ENCODE results near the gene MAL. TPM values are rescaled to one million over a fixed set of nuclear protein-coding genes. Genes with fewer than 3 reads are reported as not detected.

The MAL gene
- total RNA-seq, 2 experiments from 2014 or later = 188 to 206 TPM

GRCh38 chr2:95009412-95009811 lies 16.1 kb upstream of the MAL start:
- Mint-ChIP-seq H3K4me3 (no peak overlapping the region), H3K27ac (no peak overlapping the region), H3K4me1 (ENCODE audit: low read depth) (peaks cover 20% of the 10 kb centered on the region), H3K27me3 (ENCODE audit: low read depth) (no peaks in the 10 kb centered on the region), H3K36me3 (ENCODE audit: low read depth) (no peaks in the 10 kb centered on the region), H3K9me3 (ENCODE audit: insufficient read depth) (no peaks in the 10 kb centered on the region)
- ATAC-seq (no peak), DNase-seq (no peak)
- POLR2A ChIA-PET = no interaction called here
- CTCF ChIA-PET = interaction anchor here (1.2 to 2.4 kb wide), 2 partner anchors 13 to 23 kb away, joined by 5 to 7 read pairs; no protein-coding TSS in a partner anchor

- ATAC-seq (no peak), DNase-seq (no peak)
- no peaks in the 10 kb centered on the region for H3K36me3 Mint-ChIP-seq (ENCODE audit: low read depth)
- H3K27ac Mint-ChIP-seq = no peak overlapping the region
- H3K4me1 Mint-ChIP-seq (ENCODE audit: low read depth) = peaks cover 21% of the 10 kb centered on the region
- no peaks in the 10 kb centered on the region for H3K27me3 Mint-ChIP-seq (ENCODE audit: low read depth)
- no peak overlapping the region for H3K4me3 Mint-ChIP-seq
- no peaks in the 10 kb centered on the region for H3K9me3 Mint-ChIP-seq (ENCODE audit: insufficient read depth)
- ChIA-PET CTCF (interaction anchor here (1.2 to 2.4 kb wide), 2 partner anchors 13 to 24 kb away, joined by 5 to 7 read pairs; no protein-coding TSS in a partner anchor), POLR2A (no interaction called here)
These were observed 15.4 kb upstream of the MAL start for GRCh38 chr2:95010126-95010525.

- DNase-seq (no peak), ATAC-seq (no peak)
- Mint-ChIP-seq H3K4me3 (no peak overlapping the region), H3K4me1 (ENCODE audit: low read depth) (peaks cover 27% of the 10 kb centered on the region), H3K27me3 (ENCODE audit: low read depth) (no peaks in the 10 kb centered on the region), H3K27ac (no peak overlapping the region), H3K9me3 (ENCODE audit: insufficient read depth) (no peaks in the 10 kb centered on the region), H3K36me3 (ENCODE audit: low read depth) (no peaks in the 10 kb centered on the region)
- ChIA-PET POLR2A (no interaction called here), CTCF (interaction anchor here (1.2 to 2.8 kb wide), 3 partner anchors 12 to 69 kb away, joined by 5 to 12 read pairs (median 7); no protein-coding TSS in a partner anchor)
These were observed 14.8 kb upstream of the MAL start for GRCh38 chr2:95010718-95011117.

- Mint-ChIP-seq H3K27ac (no peak overlapping the region), H3K4me1 (ENCODE audit: low read depth) (peaks cover 32% of the 10 kb centered on the region), H3K27me3 (ENCODE audit: low read depth) (no peaks in the 10 kb centered on the region), H3K36me3 (ENCODE audit: low read depth) (no peaks in the 10 kb centered on the region), H3K4me3 (no peak overlapping the region), H3K9me3 (ENCODE audit: insufficient read depth) (no peaks in the 10 kb centered on the region)
- POLR2A ChIA-PET = interaction anchor here (0.6 to 1.1 kb wide), 2 partner anchors 46 to 109 kb away, joined by 3 read pairs; partner anchors contain the start of gene MRPS5
- no peak for DNase-seq
- ATAC-seq = no peak
- CTCF ChIA-PET = interaction anchor here (0.8 to 4.0 kb wide), 5 partner anchors 10 to 102 kb away, joined by 3 to 23 read pairs (median 4); no protein-coding TSS in a partner anchor
These were observed 12.5 kb upstream of the MAL start for GRCh38 chr2:95012881-95013550.

GRCh38 chr2:95013726-95014125 lies 11.8 kb upstream of the MAL start:
- POLR2A ChIA-PET = interaction anchor here (0.6 kb wide), 1 partner anchor 46 kb away, joined by 3 read pairs; no protein-coding TSS in a partner anchor
- Mint-ChIP-seq H3K36me3 (ENCODE audit: low read depth) (no peaks in the 10 kb centered on the region), H3K4me3 (no peak overlapping the region), H3K27me3 (ENCODE audit: low read depth) (no peaks in the 10 kb centered on the region), H3K9me3 (ENCODE audit: insufficient read depth) (no peaks in the 10 kb centered on the region), H3K4me1 (ENCODE audit: low read depth) (peaks cover 32% of the 10 kb centered on the region), H3K27ac (no peak overlapping the region)
- ATAC-seq (no peak), DNase-seq (no peak)
- CTCF ChIA-PET = interaction anchor here (1.1 to 4.6 kb wide), 6 partner anchors 9 to 102 kb away, joined by 3 to 24 read pairs (median 12); no protein-coding TSS in a partner anchor

GRCh38 chr2:95014126-95014708 lies 11.3 kb upstream of the MAL start:
- Mint-ChIP-seq H3K27ac (no peak overlapping the region), H3K4me1 (ENCODE audit: low read depth) (peaks cover 36% of the 10 kb centered on the region), H3K27me3 (ENCODE audit: low read depth) (no peaks in the 10 kb centered on the region), H3K9me3 (ENCODE audit: insufficient read depth) (no peaks in the 10 kb centered on the region), H3K36me3 (ENCODE audit: low read depth) (no peaks in the 10 kb centered on the region), H3K4me3 (no peak overlapping the region)
- CTCF ChIA-PET = interaction anchor here (1.2 to 4.6 kb wide), 4 partner anchors 9 to 101 kb away, joined by 4 to 24 read pairs (median 22); no protein-coding TSS in a partner anchor
- no peak for ATAC-seq
- no peak for DNase-seq
- POLR2A ChIA-PET = no interaction called here

GRCh38 chr2:95015261-95015912 lies 10.1 kb upstream of the MAL start:
- peak; percentile 39 for DNase-seq
- Mint-ChIP-seq H3K27ac (no peak overlapping the region), H3K4me1 (ENCODE audit: low read depth) (peaks cover 41% of the 10 kb centered on the region), H3K9me3 (ENCODE audit: insufficient read depth) (no peaks in the 10 kb centered on the region), H3K27me3 (ENCODE audit: low read depth) (no peaks in the 10 kb centered on the region), H3K4me3 (no peak overlapping the region), H3K36me3 (ENCODE audit: low read depth) (no peaks in the 10 kb centered on the region)
- ChIA-PET POLR2A (interaction anchor here (0.6 kb wide), 1 partner anchor 103 kb away, joined by 3 read pairs; no protein-coding TSS in a partner anchor), CTCF (interaction anchor here (1.8 to 4.6 kb wide), 4 partner anchors 8 to 100 kb away, joined by 6 to 24 read pairs (median 22); no protein-coding TSS in a partner anchor)
- peak; percentile 54 for ATAC-seq

GRCh38 chr2:95016616-95017015 lies 8.9 kb upstream of the MAL start:
- ATAC-seq (no peak), DNase-seq (no peak)
- Mint-ChIP-seq H3K4me3 (no peak overlapping the region), H3K4me1 (ENCODE audit: low read depth) (peaks cover 45% of the 10 kb centered on the region), H3K36me3 (ENCODE audit: low read depth) (no peaks in the 10 kb centered on the region), H3K9me3 (ENCODE audit: insufficient read depth) (no peaks in the 10 kb centered on the region), H3K27me3 (ENCODE audit: low read depth) (no peaks in the 10 kb centered on the region), H3K27ac (no peak overlapping the region)
- CTCF ChIA-PET = interaction anchor here (1.3 to 4.6 kb wide), 4 partner anchors 30 to 99 kb away, joined by 3 to 24 read pairs (median 4); no protein-coding TSS in a partner anchor
- POLR2A ChIA-PET = no interaction called here

- peaks cover 47% of the 10 kb centered on the region for H3K4me1 Mint-ChIP-seq (ENCODE audit: low read depth)
- H3K9me3 Mint-ChIP-seq (ENCODE audit: insufficient read depth) = no peaks in the 10 kb centered on the region
- ATAC-seq (no peak), DNase-seq (no peak)
- H3K4me3 Mint-ChIP-seq = no peak overlapping the region
- H3K27me3 Mint-ChIP-seq (ENCODE audit: low read depth) = no peaks in the 10 kb centered on the region
- H3K27ac Mint-ChIP-seq = no peak overlapping the region
- H3K36me3 Mint-ChIP-seq (ENCODE audit: low read depth) = no peaks in the 10 kb centered on the region
- POLR2A ChIA-PET = no interaction called here
- CTCF ChIA-PET = interaction anchor here (1.3 to 4.6 kb wide), 3 partner anchors 62 to 98 kb away, joined by 3 to 24 read pairs (median 3); no protein-coding TSS in a partner anchor
These were observed 8.4 kb upstream of the MAL start for GRCh38 chr2:95017071-95017501.

GRCh38 chr2:95017836-95018235 lies 7.7 kb upstream of the MAL start:
- ChIA-PET CTCF (interaction anchor here (1.4 to 4.6 kb wide), 2 partner anchors 61 to 97 kb away, joined by 3 to 24 read pairs; no protein-coding TSS in a partner anchor), POLR2A (no interaction called here)
- Mint-ChIP-seq H3K4me3 (no peak overlapping the region), H3K27me3 (ENCODE audit: low read depth) (no peaks in the 10 kb centered on the region), H3K4me1 (ENCODE audit: low read depth) (peaks cover 51% of the 10 kb centered on the region), H3K36me3 (ENCODE audit: low read depth) (no peaks in the 10 kb centered on the region), H3K9me3 (ENCODE audit: insufficient read depth) (no peaks in the 10 kb centered on the region), H3K27ac (no peak overlapping the region)
- DNase-seq (no peak), ATAC-seq (no peak)

GRCh38 chr2:95018301-95018700 lies 7.2 kb upstream of the MAL start:
- no peak overlapping the region for H3K27ac Mint-ChIP-seq
- no peaks in the 10 kb centered on the region for H3K9me3 Mint-ChIP-seq (ENCODE audit: insufficient read depth)
- peaks cover 51% of the 10 kb centered on the region for H3K4me1 Mint-ChIP-seq (ENCODE audit: low read depth)
- H3K36me3 Mint-ChIP-seq (ENCODE audit: low read depth) = peaks cover 2% of the 10 kb centered on the region
- ChIA-PET CTCF (interaction anchor here (1.2 to 11.8 kb wide), 3 partner anchors 60 to 97 kb away, joined by 7 to 693 read pairs (median 24); no protein-coding TSS in a partner anchor), POLR2A (no interaction called here)
- H3K4me3 Mint-ChIP-seq = no peak overlapping the region
- ATAC-seq = no peak
- no peaks in the 10 kb centered on the region for H3K27me3 Mint-ChIP-seq (ENCODE audit: low read depth)
- no peak for DNase-seq

Data from activated CD8-positive, alpha-beta T cell treated with anti-CD3 and anti-CD28 coated beads, Interleukin-2, amount 10 ng/mL, durations not matched to agents 7 days and 5 days (primary cell).